Measurements from ENCODE around the gene ABO.

DNA sequence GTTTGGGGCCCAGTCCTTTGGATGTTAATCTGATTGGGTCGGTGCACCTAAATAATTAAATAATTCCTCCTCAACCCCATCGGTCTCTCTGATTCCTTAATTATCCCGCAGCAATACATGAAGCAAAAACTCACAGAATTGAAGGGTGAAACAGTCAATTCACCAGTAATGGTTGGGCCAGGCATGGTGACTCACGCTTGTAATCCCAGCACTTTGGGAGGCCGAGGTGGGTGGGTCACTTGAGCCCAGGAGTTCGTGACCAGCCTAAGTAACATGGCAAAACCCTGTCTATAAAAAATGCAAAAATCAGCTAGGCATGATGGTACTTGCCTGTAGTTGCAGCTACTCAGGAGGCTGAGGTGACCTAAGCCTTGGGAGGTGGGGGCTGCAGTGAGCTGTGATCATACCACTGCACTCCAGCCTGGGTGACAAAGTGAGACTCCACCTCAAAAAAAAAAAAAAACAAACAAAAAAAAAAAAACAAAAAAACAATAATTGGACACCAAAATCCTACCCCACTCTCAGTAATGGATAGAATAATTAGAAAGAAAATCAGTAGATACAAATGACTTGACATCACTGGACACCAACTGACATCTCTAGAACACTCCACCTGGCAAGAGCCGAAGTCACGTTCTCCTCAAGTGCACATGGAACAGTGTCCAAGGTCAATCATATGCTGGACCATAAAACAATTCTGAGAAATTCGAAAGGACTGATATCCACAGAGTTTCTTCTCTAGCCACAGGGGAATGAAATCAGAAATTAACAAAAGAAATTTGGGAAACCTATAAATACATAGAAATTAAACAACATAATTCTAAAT lies 5.3 kb downstream of the ABO start:
- TF ChIP-seq HDGF (IDR thresholded peaks at IDR 0.05) (no peak), POLR2AphosphoS5 (IDR thresholded peaks at IDR 0.05; ENCODE audit: low read length) (no peak), EZH2 (IDR thresholded peaks at IDR 0.05; ENCODE audit: borderline replicate concordance, control insufficient read depth, low read depth, low read length) (no peak)

Measured in GM12878 (cell line).